Measurements from ENCODE around the gene WWP2.
"Not testable (repeated sequence)": the region's sequence is repeated elsewhere in the genome, so short reads cannot be mapped to it uniquely, and the experiment has no call there.

WWP2 gene

GRCh38 chr16:69929480-69929879 is 167.3 kb downstream of the WWP2 start:
- DNase-seq (ENCODE audit: low read depth) = no peak

GRCh38 chr16:69930117-69930776 is 168.1 kb downstream of the WWP2 start:
- DNase-seq (ENCODE audit: low read depth) = peak; percentile 22

GRCh38 chr16:69931631-69932030 is 169.5 kb downstream of the WWP2 start:
- DNase-seq (ENCODE audit: low read depth) = no peak

- DNase-seq (ENCODE audit: low read depth) = no peak
Observed at GRCh38 chr16:69932228-69932627, 170.1 kb downstream of the WWP2 start.

- DNase-seq (ENCODE audit: low read depth) = no peak
Observed at GRCh38 chr16:69932691-69933392, 170.7 kb downstream of the WWP2 start.

- DNase-seq (ENCODE audit: low read depth) = no peak
Observed at GRCh38 chr16:69934044-69934443, 171.9 kb downstream of the WWP2 start.

GRCh38 chr16:69934751-69935150 is 172.6 kb downstream of the WWP2 start:
- no peak for DNase-seq (ENCODE audit: low read depth)

GRCh38 chr16:69935278-69935711 is 173.2 kb downstream of the WWP2 start:
- no peak for DNase-seq (ENCODE audit: low read depth)

- DNase-seq (ENCODE audit: low read depth) = no peak
Observed at GRCh38 chr16:69935740-69936139, 173.6 kb downstream of the WWP2 start.

- no peak for DNase-seq (ENCODE audit: low read depth)
Observed at GRCh38 chr16:69936252-69936651, 174.1 kb downstream of the WWP2 start.

GRCh38 chr16:69936751-69937211 is 174.6 kb downstream of the WWP2 start:
- DNase-seq (ENCODE audit: low read depth) = no peak

GRCh38 chr16:69937465-69937951 is 175.4 kb downstream of the WWP2 start:
- DNase-seq (ENCODE audit: low read depth) = no peak

- no peak for DNase-seq (ENCODE audit: low read depth)
Observed at GRCh38 chr16:69938981-69939820, 177.1 kb downstream of the WWP2 start.

GRCh38 chr16:69939821-69940585 is 177.9 kb downstream of the WWP2 start:
- DNase-seq (ENCODE audit: low read depth) = no peak

- no peak for DNase-seq (ENCODE audit: low read depth)
Observed at GRCh38 chr16:69940676-69941075, 178.5 kb downstream of the WWP2 start.

GRCh38 chr16:69941251-69942098 is 179.3 kb downstream of the WWP2 start:
- DNase-seq (ENCODE audit: low read depth) = no peak

GRCh38 chr16:69942099-69942491 is 180.0 kb downstream of the WWP2 start:
- no peak for DNase-seq (ENCODE audit: low read depth)

GRCh38 chr16:69942627-69943170 is 180.6 kb downstream of the WWP2 start:
- DNase-seq (ENCODE audit: low read depth) = no peak

GRCh38 chr16:69943241-69944036 is 181.3 kb downstream of the WWP2 start:
- DNase-seq (ENCODE audit: low read depth) = not testable (repeated sequence)

- not testable (repeated sequence) for DNase-seq (ENCODE audit: low read depth)
Observed at GRCh38 chr16:69950411-69950810, 188.3 kb downstream of the WWP2 start.

All from stimulated activated CD4-positive, alpha-beta T cell treated with anti-CD3 and anti-CD28 coated beads, Interleukin-2, amount 100 ng/mL, for 4 hours (primary cell).